ENCODE results near the gene RELA.

DNA sequence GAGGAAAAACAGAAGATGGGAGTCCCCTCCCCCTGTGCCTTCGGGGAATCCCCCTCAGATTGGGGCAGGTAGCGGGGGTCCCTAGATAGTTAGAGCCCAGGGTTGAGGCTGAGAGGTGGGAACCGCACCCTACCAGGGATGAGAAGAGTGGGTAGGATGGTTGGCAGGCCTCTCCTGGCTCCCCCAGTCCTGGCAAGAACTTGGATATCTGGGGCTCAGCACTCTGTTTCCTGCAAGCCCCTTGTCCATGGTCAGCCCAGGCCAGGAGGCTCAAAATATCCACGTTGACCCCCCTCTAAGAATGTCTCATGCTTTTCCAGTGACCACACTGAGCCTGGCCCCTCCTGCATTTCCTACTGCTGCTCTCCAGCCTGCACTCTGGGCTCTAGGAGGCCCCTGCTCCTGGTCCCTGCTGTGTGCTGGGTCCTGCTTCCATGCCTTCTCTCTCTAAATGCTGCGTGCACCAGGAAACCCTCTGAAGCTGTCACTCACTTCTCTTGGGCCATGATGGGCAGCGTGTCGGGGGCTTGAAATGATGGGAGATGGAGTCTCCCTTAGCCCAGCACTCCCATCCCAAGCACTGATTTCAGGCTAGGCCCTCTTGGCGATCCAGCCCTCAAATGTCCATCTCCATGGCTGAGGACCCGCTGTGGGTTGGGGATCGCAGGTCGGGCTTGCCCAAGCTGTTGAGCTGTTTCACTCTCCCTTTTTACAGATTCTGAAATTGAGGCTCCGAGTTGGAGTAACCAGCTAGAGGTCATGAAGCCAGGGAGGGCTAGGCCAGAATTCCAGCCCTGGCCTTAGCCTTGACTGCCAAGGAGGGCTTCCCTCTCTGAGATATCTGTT is 50.7 kb downstream of the RELA start:
- no peak for TF ChIP-seq POLR2AphosphoS5 (IDR thresholded peaks at IDR 0.05; ENCODE audit: borderline replicate concordance, low read depth, low read length)
- TF ChIP-seq EZH2 (IDR thresholded peaks at IDR 0.05) = no peak
- TF ChIP-seq FOXP2 (optimal IDR thresholded peaks at IDR 0.05; ENCODE audit: control extremely low read depth, extremely low read length, insufficient read depth) = no peak

All from SK-N-MC (cell line).